HG03520 (cell line): ENCODE measurements around the gene LCE1E.

ENCODE experiments used
- ATAC-seq: cut with Tn5 transposase; IDR thresholded peaks from one replicate; pipeline ENCODE4 v1.9.1; 2021; ENCODE audit warnings: mild to moderate bottlenecking, moderate library complexity; ENCODE audit not compliant: unreplicated experiment

Gene LCE1E

GRCh38 chr1:152786077-152786476 is at the start of gene LCE1E:
LCE1E (plus strand) TSS chr1:152786257; CDS start chr1:152787300, 1,043 bp downstream.
- ATAC-seq, result no peak

- ATAC-seq, result no peak
Observed at GRCh38 chr1:152737997-152738396, 48.1 kb upstream of the LCE1E start.

- ATAC-seq, result no peak
Observed at GRCh38 chr1:152739841-152740240, 46.2 kb upstream of the LCE1E start.

- no peak for ATAC-seq
Observed at GRCh38 chr1:152741656-152742055, 44.4 kb upstream of the LCE1E start.

- no peak for ATAC-seq
Observed at GRCh38 chr1:152743371-152744145, 42.5 kb upstream of the LCE1E start.

- ATAC-seq, result no peak
Observed at GRCh38 chr1:152745289-152745704, 40.8 kb upstream of the LCE1E start.

- no peak for ATAC-seq
Observed at GRCh38 chr1:152745765-152746444, 40.2 kb upstream of the LCE1E start.

- ATAC-seq, result no peak
Observed at GRCh38 chr1:152747831-152748230, 38.2 kb upstream of the LCE1E start.

- ATAC-seq, result no peak
Observed at GRCh38 chr1:152752225-152752624, 33.8 kb upstream of the LCE1E start.

- ATAC-seq, result no peak
Observed at GRCh38 chr1:152753586-152753985, 32.5 kb upstream of the LCE1E start.

- ATAC-seq, result no peak
Observed at GRCh38 chr1:152756872-152757271, 29.2 kb upstream of the LCE1E start.

- no peak for ATAC-seq
Observed at GRCh38 chr1:152757747-152758146, 28.3 kb upstream of the LCE1E start, which contains the start of gene KPRP. KPRP (plus strand) TSS chr1:152758025; CDS start chr1:152759589, 1,564 bp downstream.

GRCh38 chr1:152758636-152759035 is 27.4 kb upstream of the LCE1E start:
- ATAC-seq, result no peak

- ATAC-seq, result no peak
Observed at GRCh38 chr1:152759453-152760173, 26.4 kb upstream of the LCE1E start.

- no peak for ATAC-seq
Observed at GRCh38 chr1:152760551-152761190, 25.4 kb upstream of the LCE1E start.

GRCh38 chr1:152761609-152762213 is 24.3 kb upstream of the LCE1E start:
- ATAC-seq, result no peak

- ATAC-seq, result no peak
Observed at GRCh38 chr1:152768847-152769533, 17.1 kb upstream of the LCE1E start.

- no peak for ATAC-seq
Observed at GRCh38 chr1:152770411-152770810, 15.6 kb upstream of the LCE1E start.

GRCh38 chr1:152774875-152775274 is 11.2 kb upstream of the LCE1E start, which contains the start of gene LCE1F:
LCE1F (plus strand) TSS chr1:152775140; CDS start chr1:152776372, 1,232 bp downstream.
- no peak for ATAC-seq

GRCh38 chr1:152776361-152776760 is 9.7 kb upstream of the LCE1E start:
- no peak for ATAC-seq
